ENCODE measurements around the gene CFAP74. TPM values are rescaled to one million over a fixed set of nuclear protein-coding genes. Genes with fewer than 3 reads are reported as not detected.
A peak's percentile ranks its signal among the peaks of the same experiment; 100 is the strongest.

CFAP74 gene
- total and polyA plus RNA-seq, 2 of the 13 experiments (the other 11 are each of a cell fraction or from before 2014, with no cell fraction given), result 0.27 to 0.62 TPM

- no peak for TF ChIP-seq MZF1 (CRISPR knock-in tag; IDR thresholded peaks at IDR 0.05; ENCODE audit: borderline replicate concordance)
- no peak for TF ChIP-seq YEATS4 (CRISPR knock-in tag; IDR thresholded peaks at IDR 0.05; ENCODE audit: borderline replicate concordance)
- no peak for TF ChIP-seq ZNF496 (CRISPR knock-in tag; IDR thresholded peaks at IDR 0.05; ENCODE audit: insufficient replicate concordance)
- TF ChIP-seq FOXK1 (CRISPR knock-in tag; IDR thresholded peaks at IDR 0.05; ENCODE audit: borderline replicate concordance, low read depth), result no peak
- no peak for TF ChIP-seq KLF12 (CRISPR knock-in tag; IDR thresholded peaks at IDR 0.05; ENCODE audit: borderline replicate concordance)
- TF ChIP-seq SP140L (CRISPR knock-in tag; IDR thresholded peaks at IDR 0.05; ENCODE audit: borderline replicate concordance), result no peak
- TF ChIP-seq ZNF407 (CRISPR knock-in tag; IDR thresholded peaks at IDR 0.05; ENCODE audit: not compliant biosample characterization), result no peak
- no peak for TF ChIP-seq PITX1 (CRISPR knock-in tag; IDR thresholded peaks at IDR 0.05)
- no peak for TF ChIP-seq ZNF614 (CRISPR knock-in tag; IDR thresholded peaks at IDR 0.05; ENCODE audit: borderline replicate concordance)
- TF ChIP-seq, protein P1, sequence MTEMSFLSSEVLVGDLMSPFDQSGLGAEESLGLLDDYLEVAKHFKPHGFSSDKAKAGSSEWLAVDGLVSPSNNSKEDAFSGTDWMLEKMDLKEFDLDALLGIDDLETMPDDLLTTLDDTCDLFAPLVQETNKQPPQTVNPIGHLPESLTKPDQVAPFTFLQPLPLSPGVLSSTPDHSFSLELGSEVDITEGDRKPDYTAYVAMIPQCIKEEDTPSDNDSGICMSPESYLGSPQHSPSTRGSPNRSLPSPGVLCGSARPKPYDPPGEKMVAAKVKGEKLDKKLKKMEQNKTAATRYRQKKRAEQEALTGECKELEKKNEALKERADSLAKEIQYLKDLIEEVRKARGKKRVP (CRISPR knock-in tag; IDR thresholded peaks at IDR 0.05), result no peak
- 0 out of 2 replicates have a peak, but pooled peaks have one; percentile 21 for TF ChIP-seq NR2C2 (CRISPR knock-in tag; IDR thresholded peaks at IDR 0.05; ENCODE audit: borderline replicate concordance)
- TF ChIP-seq RFXANK (CRISPR knock-in tag; IDR thresholded peaks at IDR 0.05), result no peak
- TF ChIP-seq ZNF354B (CRISPR knock-in tag; IDR thresholded peaks at IDR 0.05), result no peak
- no peak for TF ChIP-seq NR3C1 (CRISPR knock-in tag; IDR thresholded peaks at IDR 0.05)
- peak; percentile 40 for TF ChIP-seq SAP130 (CRISPR knock-in tag; IDR thresholded peaks at IDR 0.05; ENCODE audit: low read depth)
- peak; percentile 73; the same call in 1 of the 2 replicates for TF ChIP-seq ZNF292 (CRISPR knock-in tag; IDR thresholded peaks at IDR 0.05; ENCODE audit: borderline replicate concordance, low read depth)
- no peak; the same call in 1 of the 2 replicates for TF ChIP-seq ZNF761 (CRISPR knock-in tag; conservative IDR thresholded peaks at IDR 0.05)
These were observed 17.0 kb downstream of the CFAP74 start (continued) for GRCh38 chr1:1986451-1987141.

Measured in HepG2 (cell line).